Osteocyte (in vitro differentiated cells): Measurements from ENCODE around the gene MSANTD1. TPM values are rescaled to one million over a fixed set of nuclear protein-coding genes. Genes with fewer than 3 reads are reported as not detected.

ENCODE experiments used
- DNase-seq: peaks from one replicate; pipeline ENCODE4 v3.0.0; 2021; ENCODE audit warnings: mixed read lengths; ENCODE audit not compliant: unreplicated experiment; ENCODE audit errors: extremely low spot score
- H3K27ac Mint-ChIP-seq: one replicate; pipeline ENCODE4 v1.8.0; 2021; ENCODE audit warnings: mild to moderate bottlenecking, mixed read lengths; ENCODE audit not compliant: unreplicated experiment
- H3K27me3 Mint-ChIP-seq: one replicate; pipeline ENCODE4 v1.8.0; 2021; ENCODE audit warnings: mixed read lengths; ENCODE audit not compliant: unreplicated experiment
- H3K36me3 Mint-ChIP-seq: one replicate; pipeline ENCODE4 v1.8.0; 2021; ENCODE audit warnings: mixed read lengths; ENCODE audit not compliant: unreplicated experiment
- H3K4me1 Mint-ChIP-seq: one replicate; pipeline ENCODE4 v1.8.0; 2021; ENCODE audit warnings: mixed read lengths; ENCODE audit not compliant: unreplicated experiment
- H3K4me3 Mint-ChIP-seq: one replicate; pipeline ENCODE4 v1.8.0; 2021; ENCODE audit warnings: mild to moderate bottlenecking, moderate library complexity, mixed read lengths; ENCODE audit not compliant: unreplicated experiment
- H3K9me3 Mint-ChIP-seq: one replicate; pipeline ENCODE4 v1.8.0; 2021; ENCODE audit warnings: mixed read lengths; ENCODE audit not compliant: unreplicated experiment
- CTCF ChIP-seq: fragments of 200-600 bp; sonication (generic); IDR thresholded peaks from 2 replicates; pipeline ENCODE4 v1.5.0; 2021; ENCODE audit warnings: antibody characterized with exemption, mild to moderate bottlenecking, moderate library complexity
- total RNA-seq: library from RNA; stranded (reverse); gene quantifications from 2 replicates; pipeline ENCODE4 v1.2.1, GENCODE V29; 2021

MSANTD1 gene
- total RNA-seq, 1 donor from 2014 or later, result 0.83 TPM

- Mint-ChIP-seq H3K27me3 (no peaks in the 10 kb centered on the region), H3K9me3 (no peaks in the 10 kb centered on the region), H3K36me3 (peaks cover 20% of the 10 kb centered on the region), H3K4me1 (no peaks in the 10 kb centered on the region), H3K4me3 (no peak overlapping the region), H3K27ac (no peak overlapping the region)
- no peak for TF ChIP-seq CTCF
- DNase-seq, result no peak
These were observed 11.7 kb upstream of the MSANTD1 start for GRCh38 chr4:3237266-3237665.

- no peaks in the 10 kb centered on the region for H3K27me3 Mint-ChIP-seq
- no peak for DNase-seq
- no peak for TF ChIP-seq CTCF
- H3K27ac Mint-ChIP-seq, result no peak overlapping the region
- peaks cover 20% of the 10 kb centered on the region for H3K36me3 Mint-ChIP-seq
- no peaks in the 10 kb centered on the region for H3K9me3 Mint-ChIP-seq
- H3K4me1 Mint-ChIP-seq, result no peaks in the 10 kb centered on the region
- no peak overlapping the region for H3K4me3 Mint-ChIP-seq
These were observed 11.0 kb upstream of the MSANTD1 start for GRCh38 chr4:3237712-3238560.

GRCh38 chr4:3238721-3239120, 10.2 kb upstream of the MSANTD1 start:
- no peaks in the 10 kb centered on the region for H3K27me3 Mint-ChIP-seq
- no peak for TF ChIP-seq CTCF
- no peak overlapping the region for H3K4me3 Mint-ChIP-seq
- DNase-seq, result no peak
- no peak overlapping the region for H3K27ac Mint-ChIP-seq
- H3K4me1 Mint-ChIP-seq, result no peaks in the 10 kb centered on the region
- H3K36me3 Mint-ChIP-seq, result peaks cover 20% of the 10 kb centered on the region
- no peaks in the 10 kb centered on the region for H3K9me3 Mint-ChIP-seq

DNA sequence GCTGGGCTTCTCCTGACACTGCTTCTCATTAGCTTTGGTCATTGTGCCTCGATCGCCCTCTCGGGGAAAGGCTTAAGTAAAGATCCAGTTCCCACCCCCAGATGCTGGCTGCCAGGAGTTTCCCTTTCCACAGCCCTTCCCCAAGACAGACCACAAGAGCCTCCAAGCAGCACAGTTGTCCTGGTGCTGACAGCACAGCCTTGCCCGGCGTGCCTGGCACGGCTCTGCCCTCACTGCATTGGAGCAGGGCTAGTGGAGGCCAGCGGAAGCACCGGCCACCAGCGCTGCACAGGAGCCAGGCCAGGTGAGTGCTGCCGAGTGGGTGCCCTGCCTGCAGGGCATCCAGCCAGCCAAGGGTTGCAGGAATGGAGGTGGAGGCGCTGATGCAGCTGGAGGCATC, 9.7 kb upstream of the MSANTD1 start:
- TF ChIP-seq CTCF, result no peak
- H3K27ac Mint-ChIP-seq, result no peak overlapping the region

GRCh38 chr4:3239998-3240920, 8.7 kb upstream of the MSANTD1 start:
- no peak for DNase-seq
- Mint-ChIP-seq H3K4me3 (no peak overlapping the region), H3K4me1 (no peaks in the 10 kb centered on the region), H3K27me3 (no peaks in the 10 kb centered on the region), H3K36me3 (peaks cover 12% of the 10 kb centered on the region), H3K27ac (no peak overlapping the region), H3K9me3 (no peaks in the 10 kb centered on the region)
- no peak for TF ChIP-seq CTCF

More for the DNA sequence above, 9.7 kb upstream of the MSANTD1 start:
- no peaks in the 10 kb centered on the region for H3K4me1 Mint-ChIP-seq
- no peaks in the 10 kb centered on the region for H3K9me3 Mint-ChIP-seq
- no peak overlapping the region for H3K4me3 Mint-ChIP-seq
- peaks cover 17% of the 10 kb centered on the region for H3K36me3 Mint-ChIP-seq
- DNase-seq, result no peak
- no peaks in the 10 kb centered on the region for H3K27me3 Mint-ChIP-seq
